ES-I3 (cell line): ENCODE measurements around the gene MOB3A.
"Not testable (repeated sequence)": the region's sequence is repeated elsewhere in the genome, so short reads cannot be mapped to it uniquely, and the experiment has no call there.

Experiments
- H3K36me3 ChIP-seq: 2 replicates; pipeline ENCODE4 v1.6.1; 2013; ENCODE audit warnings: mild to moderate bottlenecking, low read length, control low read depth, moderate library complexity; ENCODE audit not compliant: insufficient read depth
- H3K4me1 ChIP-seq: 2 replicates; pipeline ENCODE4 v1.6.1; 2013; ENCODE audit warnings: mild to moderate bottlenecking, control low read depth, low read length; ENCODE audit not compliant: insufficient read depth
- H3K9ac ChIP-seq: 2 replicates; pipeline ENCODE4 v1.6.1; 2013; ENCODE audit warnings: low read depth, mild to moderate bottlenecking, low read length, moderate library complexity
- H3K9me3 ChIP-seq: 2 replicates; pipeline ENCODE4 v1.6.1; 2013; ENCODE audit warnings: mild to moderate bottlenecking, low read length, moderate library complexity; ENCODE audit not compliant: control insufficient read depth, insufficient read depth

MOB3A gene

GRCh38 chr19:2129892-2130770 is 34.0 kb upstream of the MOB3A start:
- Histone ChIP-seq H3K9me3 (no peaks in the 10 kb centered on the region), H3K36me3 (peaks cover 25% of the 10 kb centered on the region), H3K4me1 (no peaks in the 10 kb centered on the region), H3K9ac (no peak overlapping the region)

GRCh38 chr19:2129486-2129885 is 33.4 kb upstream of the MOB3A start:
- Histone ChIP-seq H3K4me1 (no peaks in the 10 kb centered on the region), H3K36me3 (peaks cover 25% of the 10 kb centered on the region), H3K9me3 (no peaks in the 10 kb centered on the region), H3K9ac (no peak overlapping the region)

GRCh38 chr19:2129022-2129421 is 32.9 kb upstream of the MOB3A start:
- H3K9ac ChIP-seq, result no peak overlapping the region
- H3K9me3 ChIP-seq, result no peaks in the 10 kb centered on the region
- no peaks in the 10 kb centered on the region for H3K4me1 ChIP-seq
- peaks cover 25% of the 10 kb centered on the region for H3K36me3 ChIP-seq

- H3K36me3 ChIP-seq, result peaks cover 25% of the 10 kb centered on the region
Observed at GRCh38 chr19:2128252-2128651, 32.1 kb upstream of the MOB3A start.

GRCh38 chr19:2127758-2128157 is 31.6 kb upstream of the MOB3A start:
- H3K9me3 ChIP-seq, result no peaks in the 10 kb centered on the region
- H3K4me1 ChIP-seq, result no peaks in the 10 kb centered on the region
- H3K9ac ChIP-seq, result no peak overlapping the region
- peaks cover 25% of the 10 kb centered on the region for H3K36me3 ChIP-seq

More at GRCh38 chr19:2128252-2128651, 32.1 kb upstream of the MOB3A start:
- not testable (repeated sequence) for H3K9ac ChIP-seq, H3K9me3 ChIP-seq, H3K4me1 ChIP-seq

- Histone ChIP-seq H3K9me3 (no peaks in the 10 kb centered on the region), H3K9ac (no peak overlapping the region), H3K4me1 (no peaks in the 10 kb centered on the region), H3K36me3 (peaks cover 18% of the 10 kb centered on the region)
Observed at GRCh38 chr19:2126879-2127518, 30.9 kb upstream of the MOB3A start.

GRCh38 chr19:2123682-2124387 is 27.7 kb upstream of the MOB3A start:
- H3K9ac ChIP-seq, result no peak overlapping the region
- no peaks in the 10 kb centered on the region for H3K9me3 ChIP-seq
- peaks cover 25% of the 10 kb centered on the region for H3K36me3 ChIP-seq
- no peaks in the 10 kb centered on the region for H3K4me1 ChIP-seq

- no peaks in the 10 kb centered on the region for H3K9me3 ChIP-seq
- no peak overlapping the region for H3K9ac ChIP-seq
- peaks cover 29% of the 10 kb centered on the region for H3K36me3 ChIP-seq
- H3K4me1 ChIP-seq, result no peaks in the 10 kb centered on the region
Observed at GRCh38 chr19:2122982-2123381, 26.9 kb upstream of the MOB3A start.

GRCh38 chr19:2122251-2122650 is 26.1 kb upstream of the MOB3A start:
- Histone ChIP-seq H3K9me3 (no peaks in the 10 kb centered on the region), H3K9ac (no peak overlapping the region), H3K4me1 (no peaks in the 10 kb centered on the region), H3K36me3 (peaks cover 36% of the 10 kb centered on the region)

- no peaks in the 10 kb centered on the region for H3K4me1 ChIP-seq
- H3K36me3 ChIP-seq, result peaks cover 35% of the 10 kb centered on the region
- H3K9me3 ChIP-seq, result no peaks in the 10 kb centered on the region
- H3K9ac ChIP-seq, result no peak overlapping the region
Observed at GRCh38 chr19:2121416-2122051, 25.4 kb upstream of the MOB3A start.

- no peaks in the 10 kb centered on the region for H3K9me3 ChIP-seq
- H3K36me3 ChIP-seq, result peaks cover 41% of the 10 kb centered on the region
- H3K9ac ChIP-seq, result no peak overlapping the region
- H3K4me1 ChIP-seq, result no peaks in the 10 kb centered on the region
Observed at GRCh38 chr19:2120821-2121220, 24.7 kb upstream of the MOB3A start.

- Histone ChIP-seq H3K9ac (no peak overlapping the region), H3K36me3 (peaks cover 46% of the 10 kb centered on the region), H3K9me3 (no peaks in the 10 kb centered on the region), H3K4me1 (no peaks in the 10 kb centered on the region)
Observed at GRCh38 chr19:2119921-2120785, 24.0 kb upstream of the MOB3A start.

- H3K9me3 ChIP-seq, result no peaks in the 10 kb centered on the region
- H3K36me3 ChIP-seq, result peaks cover 52% of the 10 kb centered on the region
- H3K9ac ChIP-seq, result no peak overlapping the region
- H3K4me1 ChIP-seq, result no peaks in the 10 kb centered on the region
Observed at GRCh38 chr19:2118438-2118837, 22.3 kb upstream of the MOB3A start.
